HepG2 (cell line): ENCODE results near the gene AEBP1. TPM values are rescaled to one million over a fixed set of nuclear protein-coding genes. Genes with fewer than 3 reads are reported as not detected.

Source experiments
- ATAC-seq: fragments of 200-7000 bp; cut with Tn5 transposase; 3 replicates; pipeline ENCODE4 v1.9.1; 2020; ENCODE audit warnings: mild to moderate bottlenecking, moderate library complexity
- BruUV-seq: library from RNA; stranded (reverse); fragments of 400-500 nt; replicated peaks from 2 replicates; lab custom pipeline; 2021; lab: Mats Ljungman, UMichigan
- CTCF ChIA-PET: fragments of 300-600 bp; formaldehyde crosslinking; extraction: SDS; loops from one replicate; lab custom pipeline; 2021; ENCODE audit warnings: low total read pairs, inconsistent platforms, low intra/inter-chr PET ratio; lab: Yijun Ruan, JAX
- POLR2A ChIA-PET: fragments of 350-600 bp; sonication (Branson Sonifier 250); formaldehyde crosslinking; loops from one replicate; lab custom pipeline; 2020; ENCODE audit warnings: antibody characterized with exemption, inconsistent platforms; lab: Yijun Ruan, JAX
- DNase-seq: peaks from one replicate; pipeline ENCODE4 v3.0.0-alpha.2; 2015; ENCODE audit warnings: low spot score
- FAIRE-seq: peaks from 3 replicates; lab custom pipeline; 2011; peaks lifted over from hg19 to GRCh38; lab: Jason Lieb, UNC
- H2AFZ ChIP-seq: one replicate; pipeline ENCODE4 v1.6.1; 2011; ENCODE audit warnings: low read length, inconsistent platforms
- H3K27ac ChIP-seq: fragments of 300-600 bp; 3 replicates; pipeline ENCODE4 v1.8.0; 2011; ENCODE audit warnings: mixed run types, mild to moderate bottlenecking, mixed read lengths, low read length, inconsistent platforms; ENCODE audit not compliant: insufficient read depth; ENCODE audit errors: extremely low read length
- H3K27me3 ChIP-seq, 2 experiments: fragments of 200-600 bp in 1 of 2; 2 replicates in 1 of 2; 3 replicates in 1 of 2; pipeline versions ENCODE4 v1.6.0 to v1.8.0; 2011; ENCODE audit warnings: low read length in 2 of 2, mild to moderate bottlenecking in 2 of 2, moderate library complexity in 2 of 2, inconsistent platforms in 1 of 2; ENCODE audit not compliant: insufficient read depth in 2 of 2, control insufficient read depth in 1 of 2
- H3K36me3 ChIP-seq, 2 experiments: fragments of 200-600 bp in 1 of 2; replicated peaks in 1 of 2; 2 replicates in 1 of 2; 3 replicates in 1 of 2; pipeline versions ENCODE4 v1.5.1 to v1.8.0; 2011; ENCODE audit warnings: low read length in 2 of 2, inconsistent platforms in 1 of 2; ENCODE audit not compliant: insufficient read depth in 2 of 2, control insufficient read depth in 1 of 2
- H3K4me1 ChIP-seq: 2 replicates; pipeline ENCODE4 v1.5.1; 2012; ENCODE audit warnings: low read length, inconsistent platforms; ENCODE audit not compliant: insufficient read depth
- H3K4me2 ChIP-seq: 2 replicates; pipeline ENCODE4 v1.6.0; 2011; ENCODE audit warnings: low read depth, low read length, inconsistent platforms
- H3K4me3 ChIP-seq, 3 experiments: fragments of 200-600 bp in 1 of 3; sonication (generic), shearing (Covaris generic) in 1 of 3; replicated peaks in 1 of 3; 2 replicates each; pipeline ENCODE4 v1.5.1; 2011 to 2016; ENCODE audit warnings: low read length in 3 of 3, inconsistent platforms in 2 of 3, low read depth in 2 of 3, mild to moderate bottlenecking in 2 of 3, control low read depth in 1 of 3, mixed read lengths in 1 of 3; ENCODE audit not compliant: insufficient read depth in 1 of 3
- H3K79me2 ChIP-seq: one replicate; pipeline ENCODE4 v1.6.1; 2011; ENCODE audit warnings: low read length, inconsistent platforms; ENCODE audit not compliant: insufficient read depth
- H3K9ac ChIP-seq: 2 replicates; pipeline ENCODE4 v1.6.0; 2011; ENCODE audit warnings: mild to moderate bottlenecking, low read depth, low read length, inconsistent platforms; ENCODE audit not compliant: insufficient read depth
- H3K9me3 ChIP-seq: 2 replicates; pipeline ENCODE4 v1.5.1; 2012; ENCODE audit warnings: mild to moderate bottlenecking, low read length
- H4K20me1 ChIP-seq: 2 replicates; pipeline ENCODE4 v1.6.0; 2011; ENCODE audit warnings: inconsistent platforms, mild to moderate bottlenecking, low read length, moderate library complexity; ENCODE audit not compliant: insufficient read depth
- CERS6 ChIP-seq: sonication (generic); formaldehyde crosslinking; IDR thresholded peaks from 2 replicates; pipeline ENCODE4 v1.5.0; 2020; ENCODE audit warnings: missing genetic modification reagents
- KDM4B ChIP-seq: sonication (generic); formaldehyde crosslinking; IDR thresholded peaks from 2 replicates; pipeline ENCODE4 v1.4.0; 2020; ENCODE audit warnings: missing genetic modification reagents
- ZNF101 ChIP-seq: sonication (generic); formaldehyde crosslinking; IDR thresholded peaks from 2 replicates; pipeline ENCODE4 v1.4.0; 2020; ENCODE audit warnings: mild to moderate bottlenecking, low read depth, missing genetic modification reagents, borderline replicate concordance
- ZNF263 ChIP-seq: sonication (generic); formaldehyde crosslinking; IDR thresholded peaks from 2 replicates; pipeline ENCODE4 v1.4.0; 2020; ENCODE audit warnings: missing genetic modification reagents
- WGBS: methylation state at CpG from one replicate; pipeline ENCODE4 v1.1.6; 2017; ENCODE audit warnings: low lambda C conversion rate; 5-methylcytosine and 5-hydroxymethylcytosine counted together
- in situ Hi-C: cut with HindIII; loops from 2 replicates; pipeline ENCODE4 v1.10.0; 2017; ENCODE audit warnings: low pct_unique_long_range_greater_than_20kb; ENCODE audit not compliant: extremely low pct_ligation_motif_present
- intact Hi-C: fragments of 100-400 bp; cut with micrococcal nuclease; formaldehyde crosslinking; loops from one replicate; pipeline ENCODE4 v1.10.0; 2022; ENCODE audit not compliant: unreplicated experiment
- polyA plus RNA-seq, 8 experiments: library from polyadenylated mRNA; depleted of rRNA in 3 of 8; stranded (reverse) in 7 of 8; unstranded in 1 of 8; fragments of >200 nt; fragmentation: Illumina TruSeq in 4 of 8; extraction: Trizol in 4 of 8; gene quantifications; 2 replicates each; pipeline versions ENCODE4 v1.2.1 to v1.2.3, GENCODE V29; 2011 to 2016; ENCODE audit warnings: low read depth in 4 of 8, missing spikeins in 1 of 8, mixed read lengths in 1 of 8; ENCODE audit not compliant: insufficient read depth in 1 of 8
- total RNA-seq, 5 experiments: library from RNA; depleted of rRNA; stranded (reverse); fragments of >200 nt; fragmentation: Illumina TruSeq; extraction: Trizol; gene quantifications; 2 replicates each; pipeline ENCODE4 v1.2.3, GENCODE V29; 2016; ENCODE audit warnings: low read depth in 1 of 5
- TF ChIP-seq, protein P1 (sequence below): sonication (generic); formaldehyde crosslinking; IDR thresholded peaks from 2 replicates; pipeline ENCODE4 v1.4.0; 2020; ENCODE audit warnings: missing genetic modification reagents

The AEBP1 gene
- total and polyA plus RNA-seq, 2 of the 13 experiments (the other 11 are each of a cell fraction or from before 2014, with no cell fraction given): 0.22 to 0.55 TPM

DNA sequence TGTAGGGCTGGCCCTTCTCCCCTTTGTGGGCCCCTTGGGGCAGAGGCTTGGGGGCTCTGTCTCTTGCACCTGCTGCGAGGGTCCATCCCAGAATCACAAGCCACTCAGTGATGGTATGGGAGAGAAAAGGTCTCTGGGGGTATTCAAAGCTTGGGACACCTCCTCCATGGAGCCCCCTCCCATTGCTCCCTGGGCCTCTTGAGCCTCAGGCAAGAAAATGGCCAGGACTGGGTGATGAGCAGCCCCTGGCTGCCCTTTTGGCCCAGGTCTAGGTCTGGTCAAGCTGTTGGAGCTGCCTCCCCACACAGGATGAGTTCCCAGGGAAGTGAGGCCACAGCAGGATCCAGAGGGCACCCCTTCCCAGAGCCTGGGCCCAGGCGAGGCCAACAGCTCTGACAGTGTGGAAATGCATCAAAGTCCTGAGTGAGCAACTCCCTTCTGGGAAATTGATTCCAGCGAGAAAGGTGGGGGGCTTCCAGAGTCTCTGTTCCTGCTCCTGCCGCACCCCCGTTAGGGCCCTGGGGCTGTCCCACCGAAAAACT lies 40.4 kb downstream of the AEBP1 start (continued):
- TF ChIP-seq, protein P1, sequence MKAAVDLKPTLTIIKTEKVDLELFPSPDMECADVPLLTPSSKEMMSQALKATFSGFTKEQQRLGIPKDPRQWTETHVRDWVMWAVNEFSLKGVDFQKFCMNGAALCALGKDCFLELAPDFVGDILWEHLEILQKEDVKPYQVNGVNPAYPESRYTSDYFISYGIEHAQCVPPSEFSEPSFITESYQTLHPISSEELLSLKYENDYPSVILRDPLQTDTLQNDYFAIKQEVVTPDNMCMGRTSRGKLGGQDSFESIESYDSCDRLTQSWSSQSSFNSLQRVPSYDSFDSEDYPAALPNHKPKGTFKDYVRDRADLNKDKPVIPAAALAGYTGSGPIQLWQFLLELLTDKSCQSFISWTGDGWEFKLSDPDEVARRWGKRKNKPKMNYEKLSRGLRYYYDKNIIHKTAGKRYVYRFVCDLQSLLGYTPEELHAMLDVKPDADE (CRISPR knock-in tag): no peak
- TF ChIP-seq CERS6 (CRISPR knock-in tag) (no peak), KDM4B (CRISPR knock-in tag) (no peak)

- no peak overlapping the region for H3K4me3 ChIP-seq
- no peaks in the 10 kb centered on the region for H4K20me1 ChIP-seq
- intact Hi-C loops: no loop called here
- FAIRE-seq: no peak
- 79% methylated on average over 19 of the region's 31 CpGs for WGBS
- in situ Hi-C loops: no loop called here
- no peak overlapping the region for H3K4me2 ChIP-seq
- TF ChIP-seq ZNF101 (CRISPR knock-in tag) (no peak), ZNF263 (peak; percentile 57; the same call in 1 of the 2 replicates)
- H3K79me2 ChIP-seq: no peaks in the 10 kb centered on the region
- H3K9me3 ChIP-seq: no peaks in the 10 kb centered on the region
- H2AFZ ChIP-seq: no peak overlapping the region
- ChIA-PET POLR2A (no interaction called here), CTCF (no interaction called here)
- H3K27me3 ChIP-seq: peaks cover 0 to 24% of the 10 kb centered on the region in 2 experiments; a peak in 2 of 5 replicates
- H3K9ac ChIP-seq: no peak overlapping the region
- ATAC-seq: no peak
- no peak for DNase-seq
- no peak overlapping the region for H3K27ac ChIP-seq
- H3K36me3 ChIP-seq: no peaks in the 10 kb centered on the region
- no peaks in the 10 kb centered on the region for H3K4me1 ChIP-seq
- BruUV-seq: no TSS peak
Measured at GRCh38 chr7:44144968-44145478, 40.9 kb downstream of the AEBP1 start.
